HT-29 (cell line): ENCODE measurements around the gene DMRTA2. TPM values are rescaled to one million over a fixed set of nuclear protein-coding genes. Genes with fewer than 3 reads are reported as not detected.

Source experiments
- DNase-seq: peaks from one replicate; pipeline ENCODE4 v3.0.0-alpha.2; 2015; ENCODE audit warnings: low spot score
- total RNA-seq: library from RNA; depleted of rRNA; stranded (reverse); fragments of >200 nt; shearing (Covaris generic); gene quantifications from 2 replicates; pipeline ENCODE4 v1.2.3, GENCODE V29; 2014; rRNA removed

Gene DMRTA2
- total RNA-seq: not detected in 2 replicates

- no peak for DNase-seq
Measured at GRCh38 chr1:50422946-50423669, at the start of gene DMRTA2. DMRTA2 (minus strand) TSS chr1:50423443; CDS start chr1:50421536, 1,907 bp downstream.

DNA sequence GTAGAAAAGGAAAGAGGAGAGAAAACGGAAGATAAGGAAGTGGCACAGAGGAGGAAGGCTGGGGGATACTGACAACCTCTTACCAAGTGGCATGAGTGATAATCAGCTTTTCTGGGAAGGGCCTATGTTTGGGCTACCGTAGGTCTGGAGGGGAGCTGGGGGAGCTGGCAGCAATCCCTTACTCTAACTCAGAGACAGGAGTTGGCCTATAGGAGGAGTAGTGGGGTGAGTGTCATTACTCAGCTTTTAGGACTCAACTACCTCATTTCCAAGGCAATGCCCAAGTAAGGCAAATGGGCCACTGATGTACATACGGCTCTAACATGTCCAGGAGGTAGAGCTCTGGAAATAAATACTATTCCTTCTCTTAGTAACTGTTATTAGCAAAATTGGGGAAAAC lies 48.7 kb upstream of the DMRTA2 start:
- DNase-seq: no peak

DNA sequence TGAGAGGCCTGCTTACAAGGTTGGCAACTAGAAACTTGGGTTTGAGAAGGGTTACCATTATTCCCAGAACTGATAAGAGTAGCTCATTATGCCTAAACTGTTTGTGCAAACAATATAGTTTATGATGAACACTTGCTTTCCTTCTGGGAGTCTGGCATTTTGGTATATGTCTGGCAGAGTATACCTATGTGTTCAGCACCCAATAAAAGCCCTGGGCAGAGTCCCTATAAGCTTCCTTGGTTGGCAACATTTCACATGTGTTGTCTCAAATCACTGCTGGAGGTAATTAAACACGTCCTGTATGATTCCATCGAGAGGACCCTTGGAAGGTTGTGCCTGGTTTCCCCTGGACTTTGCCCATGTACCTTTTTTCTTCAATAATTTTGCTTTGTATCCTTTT lies 39.7 kb upstream of the DMRTA2 start:
- no peak for DNase-seq

GRCh38 chr1:50458507-50458906 lies 35.3 kb upstream of the DMRTA2 start:
- DNase-seq: no peak

DNA sequence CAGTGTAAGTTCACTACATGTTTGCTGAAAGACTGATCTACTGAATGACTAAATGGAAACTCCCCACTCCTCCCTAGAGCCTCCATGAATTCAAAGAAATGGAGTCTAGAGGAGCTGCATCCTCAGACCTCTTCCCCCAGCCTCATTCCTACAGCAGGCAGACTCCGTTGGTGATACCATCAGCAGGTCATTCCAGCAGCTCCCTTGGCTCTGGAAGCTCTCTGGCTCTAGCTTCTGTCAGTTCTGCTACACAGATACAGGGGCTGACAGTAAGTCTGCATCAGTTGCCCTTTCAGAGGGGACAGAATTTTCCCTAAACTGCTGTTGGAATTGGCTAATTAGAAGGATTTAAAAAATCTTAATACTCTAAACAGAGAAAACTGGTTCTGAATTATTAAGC lies 31.7 kb upstream of the DMRTA2 start:
- DNase-seq: no peak

DNA sequence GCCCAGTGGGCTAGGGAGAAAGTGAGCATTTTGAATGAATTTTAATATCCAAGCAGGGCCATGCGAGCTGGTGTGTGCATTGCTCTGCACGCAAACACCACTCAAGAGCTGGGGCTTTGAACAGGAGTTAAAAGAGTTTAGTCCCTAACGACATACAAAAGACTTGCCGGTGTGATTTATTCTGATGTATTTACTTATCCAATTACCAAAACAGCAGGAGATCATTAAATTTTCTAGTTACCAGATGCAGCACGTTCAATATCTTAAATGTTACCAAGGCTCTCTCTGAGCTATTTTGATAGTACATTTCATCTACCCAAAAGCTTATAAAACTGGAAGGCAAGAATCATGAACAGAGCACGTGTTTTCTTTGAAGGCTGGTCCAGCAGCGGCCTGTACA lies 30.0 kb upstream of the DMRTA2 start:
- DNase-seq: no peak

DNA sequence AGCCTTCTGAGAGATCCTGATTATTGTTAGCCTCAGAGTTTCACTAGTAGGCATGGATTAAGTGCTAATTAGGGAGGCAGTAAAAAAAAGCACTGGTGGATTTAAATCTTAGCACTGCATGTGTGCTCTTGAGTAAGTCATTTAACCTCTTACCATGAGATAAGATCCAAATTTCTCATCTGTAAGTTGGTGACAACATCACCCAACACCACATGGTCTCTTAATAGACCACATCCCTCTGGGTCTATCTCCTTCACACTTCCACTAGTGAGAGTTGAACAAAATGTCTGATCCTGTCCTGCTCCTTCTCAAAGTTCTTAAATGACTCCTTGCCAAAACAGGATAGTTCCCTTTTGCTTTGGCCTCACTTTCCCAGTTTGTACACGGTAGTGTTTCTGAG lies 29.5 kb upstream of the DMRTA2 start:
- DNase-seq: no peak

GRCh38 chr1:50450861-50451653 lies 27.8 kb upstream of the DMRTA2 start:
- DNase-seq: no peak

DNA sequence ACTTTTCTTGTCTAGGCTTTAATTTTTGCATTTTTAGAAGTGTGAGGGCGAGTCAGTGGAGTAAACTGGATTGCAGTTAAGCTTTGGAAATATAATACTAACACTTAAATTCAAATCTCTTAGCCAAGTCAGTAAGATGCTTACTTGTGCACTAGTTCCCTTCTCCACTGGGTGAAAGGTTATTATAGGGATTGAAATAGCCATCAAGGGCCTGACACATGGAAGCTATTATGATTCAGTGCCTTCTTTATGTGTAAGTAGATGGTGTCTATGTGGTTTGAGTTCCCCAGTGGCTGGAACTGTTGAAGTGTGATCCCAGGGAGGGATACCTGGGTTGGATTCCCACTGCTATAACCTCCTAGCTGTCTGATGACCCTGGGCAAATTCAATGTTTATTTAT lies 24.7 kb upstream of the DMRTA2 start:
- no peak for DNase-seq

- DNase-seq: no peak
Measured at GRCh38 chr1:50441183-50441582, 17.9 kb upstream of the DMRTA2 start.

- DNase-seq: no peak
Measured at GRCh38 chr1:50438945-50439344, 15.7 kb upstream of the DMRTA2 start.

DNA sequence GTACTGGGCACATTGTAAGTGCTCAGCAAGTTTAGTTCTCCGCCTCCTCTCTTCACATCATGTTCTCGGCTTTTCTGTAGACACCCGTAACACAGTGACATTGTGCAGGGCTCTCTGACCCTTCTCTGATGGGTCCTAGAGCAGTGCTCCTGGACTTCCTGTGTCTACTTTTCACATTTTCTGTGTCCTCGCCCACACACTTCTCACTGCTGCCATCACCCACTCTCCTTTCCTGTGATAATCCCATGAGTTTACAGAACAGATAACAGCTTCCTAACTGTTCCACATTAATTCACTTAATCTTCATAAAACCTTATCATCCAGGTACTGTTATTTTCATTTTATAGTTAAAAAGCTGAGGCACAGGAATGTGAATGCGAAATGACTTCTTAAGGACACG lies 13.2 kb upstream of the DMRTA2 start:
- no peak for DNase-seq

GRCh38 chr1:50430010-50430405 lies 6.8 kb upstream of the DMRTA2 start:
- DNase-seq: no peak

GRCh38 chr1:50427818-50428779 lies 4.9 kb upstream of the DMRTA2 start:
- no peak for DNase-seq

- no peak for DNase-seq
Measured at GRCh38 chr1:50427086-50427817, 4.0 kb upstream of the DMRTA2 start.

- no peak for DNase-seq
Measured at GRCh38 chr1:50426702-50427085, 3.5 kb upstream of the DMRTA2 start.

- DNase-seq: no peak
Measured at GRCh38 chr1:50426108-50426700, 3.0 kb upstream of the DMRTA2 start.

DNA sequence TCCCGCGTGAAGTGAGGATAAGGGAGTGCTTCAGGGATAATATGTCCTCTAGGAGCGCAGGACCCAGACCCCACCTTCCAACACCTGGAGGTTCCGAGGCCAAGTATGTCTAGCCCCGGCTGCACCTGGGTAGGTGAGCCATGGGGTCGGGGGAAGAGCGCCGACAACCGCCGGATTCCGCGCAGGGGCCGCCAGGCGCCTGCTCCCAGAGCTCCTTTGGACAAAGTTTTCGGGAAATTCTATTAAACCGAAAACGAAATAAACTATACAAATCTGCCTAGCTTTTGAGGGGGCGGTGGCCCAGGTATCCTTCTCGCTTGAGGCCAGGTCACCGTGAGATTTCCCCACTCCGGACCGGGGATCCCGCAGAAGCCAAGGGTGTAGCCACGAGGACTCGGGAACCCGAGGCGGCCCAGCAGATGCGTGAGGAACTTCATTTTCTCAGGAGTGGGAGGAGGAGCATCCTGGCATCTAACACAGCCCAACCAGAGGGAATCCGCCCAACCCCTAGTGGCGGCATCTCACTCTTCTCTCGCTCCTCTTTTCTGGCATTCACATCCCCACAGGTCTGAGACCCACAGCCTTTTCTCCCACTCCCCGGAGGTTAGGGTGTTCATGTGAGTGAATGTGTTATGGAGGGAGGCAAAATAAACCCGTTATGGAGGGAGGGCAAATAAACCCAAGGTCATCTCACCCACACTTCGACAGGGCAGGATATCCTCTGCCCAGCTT lies 2.3 kb upstream of the DMRTA2 start:
- no peak for DNase-seq

DNA sequence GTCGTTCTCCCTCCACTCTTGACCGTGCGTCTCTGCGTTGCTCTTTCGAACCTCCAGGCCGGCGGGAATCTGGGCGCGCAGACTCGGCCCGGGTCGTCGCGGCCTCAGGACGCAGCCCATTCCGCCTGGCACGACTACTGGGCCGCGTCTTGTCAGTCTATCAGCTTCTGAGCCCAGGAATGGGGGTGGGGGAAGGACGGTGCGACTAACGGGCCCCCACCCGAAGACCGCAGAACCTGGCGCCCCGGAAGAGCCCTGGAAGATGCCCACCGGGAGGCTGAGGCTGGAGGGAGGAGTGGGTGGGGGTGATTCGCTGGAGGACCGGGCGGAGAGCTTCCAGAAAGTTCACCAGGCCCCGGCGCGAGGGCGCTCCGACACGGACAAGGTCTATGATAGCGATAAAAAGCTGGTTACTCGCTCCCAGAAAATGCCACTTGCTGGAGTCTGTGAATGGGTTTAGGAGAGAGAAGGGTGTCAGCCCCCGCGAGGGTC lies 1.7 kb upstream of the DMRTA2 start:
- no peak for DNase-seq
